Activated CD4-positive, alpha-beta memory T cell treated with anti-CD3 and anti-CD28 coated beads, Interleukin-2, amount 10 ng/mL, durations not matched to agents 7 days and 5 days (primary cell): Measurements from ENCODE around the gene ZDHHC11. TPM values are rescaled to one million over a fixed set of nuclear protein-coding genes. Genes with fewer than 3 reads are reported as not detected.
A peak's percentile ranks its signal among the peaks of the same experiment; 100 is the strongest.
"Not testable (repeated sequence)": the region's sequence is repeated elsewhere in the genome, so short reads cannot be mapped to it uniquely, and the experiment has no call there.

Experiments
- CTCF ChIA-PET: fragments of 350-600 bp; sonication (Branson Sonifier 250); formaldehyde crosslinking; loops from one replicate; lab custom pipeline; 2021; ENCODE audit warnings: antibody characterized with exemption, inconsistent platforms; lab: Charles Lee
- POLR2A ChIA-PET: fragments of 350-600 bp; sonication (Branson Sonifier 250); formaldehyde crosslinking; loops from one replicate; lab custom pipeline; 2021; ENCODE audit warnings: antibody characterized with exemption; lab: Charles Lee
- DNase-seq: peaks from one replicate; pipeline ENCODE4 v3.0.0-alpha.2; 2020
- H3K27ac Mint-ChIP-seq: one replicate; pipeline ENCODE4 v1.8.0; 2021; ENCODE audit warnings: mild to moderate bottlenecking, mixed read lengths
- H3K27me3 Mint-ChIP-seq: one replicate; pipeline ENCODE4 v1.8.0; 2021; ENCODE audit warnings: mixed read lengths
- H3K36me3 Mint-ChIP-seq: one replicate; pipeline ENCODE4 v1.8.0; 2021; ENCODE audit warnings: low read depth, mixed read lengths
- H3K4me1 Mint-ChIP-seq: one replicate; pipeline ENCODE4 v1.8.0; 2021; ENCODE audit warnings: mixed read lengths
- H3K4me3 Mint-ChIP-seq: one replicate; pipeline ENCODE4 v1.8.0; 2021; ENCODE audit warnings: mild to moderate bottlenecking, mixed read lengths
- H3K9me3 Mint-ChIP-seq: one replicate; pipeline ENCODE4 v1.8.0; 2021; ENCODE audit warnings: mixed read lengths
- total RNA-seq, 2 experiments: library from RNA; stranded (reverse); gene quantifications; one replicate each; pipeline ENCODE4 v1.2.3, GENCODE V29; 2021

The ZDHHC11 gene
- total RNA-seq, 2 experiments from 2014 or later: 5.8 to 6.6 TPM

GRCh38 chr5:851553-851952, 767 bp upstream of the ZDHHC11 start:
- Mint-ChIP-seq H3K27ac (no peak overlapping the region), H3K4me3 (no peak overlapping the region), H3K9me3 (no peaks in the 10 kb centered on the region), H3K36me3 (no peaks in the 10 kb centered on the region), H3K4me1 (peaks cover 3% of the 10 kb centered on the region), H3K27me3 (no peaks in the 10 kb centered on the region)
- POLR2A ChIA-PET: no interaction called here
- CTCF ChIA-PET: no interaction called here
- no peak for DNase-seq

- Mint-ChIP-seq H3K9me3 (no peaks in the 10 kb centered on the region), H3K27me3 (no peaks in the 10 kb centered on the region), H3K4me3 (no peak overlapping the region), H3K27ac (no peak overlapping the region), H3K36me3 (no peaks in the 10 kb centered on the region), H3K4me1 (peaks cover 4% of the 10 kb centered on the region)
- ChIA-PET POLR2A (no interaction called here), CTCF (no interaction called here)
- no peak for DNase-seq
Observed at GRCh38 chr5:851076-851475, 290 bp upstream of the ZDHHC11 start.

GRCh38 chr5:849651-850301, 1.0 kb downstream of the ZDHHC11 start:
- H3K27ac Mint-ChIP-seq: no peak overlapping the region
- ChIA-PET CTCF (no interaction called here), POLR2A (no interaction called here)
- no peak for DNase-seq
- no peaks in the 10 kb centered on the region for H3K27me3 Mint-ChIP-seq
- H3K9me3 Mint-ChIP-seq: no peaks in the 10 kb centered on the region
- H3K36me3 Mint-ChIP-seq: no peaks in the 10 kb centered on the region
- no peak overlapping the region for H3K4me3 Mint-ChIP-seq
- peaks cover 4% of the 10 kb centered on the region for H3K4me1 Mint-ChIP-seq

- Mint-ChIP-seq H3K36me3 (no peaks in the 10 kb centered on the region), H3K27me3 (no peaks in the 10 kb centered on the region), H3K27ac (no peak overlapping the region), H3K9me3 (no peaks in the 10 kb centered on the region), H3K4me3 (no peak overlapping the region), H3K4me1 (peaks cover 4% of the 10 kb centered on the region)
- ChIA-PET CTCF (no interaction called here), POLR2A (no interaction called here)
- DNase-seq: no peak
Observed at GRCh38 chr5:848671-849111, 2.1 kb downstream of the ZDHHC11 start.

- H3K4me1 Mint-ChIP-seq, H3K36me3 Mint-ChIP-seq, CTCF ChIA-PET, DNase-seq, H3K9me3 Mint-ChIP-seq, POLR2A ChIA-PET, H3K27ac Mint-ChIP-seq, H3K27me3 Mint-ChIP-seq, H3K4me3 Mint-ChIP-seq: not testable (repeated sequence)
Observed at GRCh38 chr5:847736-848135, 3.0 kb downstream of the ZDHHC11 start.

- H3K4me3 Mint-ChIP-seq, H3K4me1 Mint-ChIP-seq, POLR2A ChIA-PET, H3K36me3 Mint-ChIP-seq, DNase-seq, H3K9me3 Mint-ChIP-seq, H3K27me3 Mint-ChIP-seq, CTCF ChIA-PET, H3K27ac Mint-ChIP-seq: not testable (repeated sequence)
Observed at GRCh38 chr5:847212-847611, 3.6 kb downstream of the ZDHHC11 start.

- POLR2A ChIA-PET, H3K4me1 Mint-ChIP-seq, H3K36me3 Mint-ChIP-seq, H3K4me3 Mint-ChIP-seq, H3K27me3 Mint-ChIP-seq, H3K27ac Mint-ChIP-seq, H3K9me3 Mint-ChIP-seq, CTCF ChIA-PET: not testable (repeated sequence)
- peak; percentile 34 for DNase-seq
Observed at GRCh38 chr5:846602-847091, 4.1 kb downstream of the ZDHHC11 start.

GRCh38 chr5:845676-846601, 4.8 kb downstream of the ZDHHC11 start:
- H3K36me3 Mint-ChIP-seq, DNase-seq, H3K27ac Mint-ChIP-seq, H3K27me3 Mint-ChIP-seq, H3K4me1 Mint-ChIP-seq, H3K4me3 Mint-ChIP-seq, CTCF ChIA-PET, POLR2A ChIA-PET, H3K9me3 Mint-ChIP-seq: not testable (repeated sequence)

GRCh38 chr5:845031-845675, 5.6 kb downstream of the ZDHHC11 start:
- H3K27me3 Mint-ChIP-seq, POLR2A ChIA-PET, H3K27ac Mint-ChIP-seq: not testable (repeated sequence)

GRCh38 chr5:844426-844825, 6.4 kb downstream of the ZDHHC11 start:
- H3K27ac Mint-ChIP-seq, H3K27me3 Mint-ChIP-seq, POLR2A ChIA-PET, H3K4me3 Mint-ChIP-seq, H3K9me3 Mint-ChIP-seq, CTCF ChIA-PET, H3K4me1 Mint-ChIP-seq, H3K36me3 Mint-ChIP-seq, DNase-seq: not testable (repeated sequence)

More at GRCh38 chr5:845031-845675, 5.6 kb downstream of the ZDHHC11 start:
- H3K4me3 Mint-ChIP-seq, DNase-seq, H3K36me3 Mint-ChIP-seq, H3K4me1 Mint-ChIP-seq, CTCF ChIA-PET, H3K9me3 Mint-ChIP-seq: not testable (repeated sequence)

GRCh38 chr5:843926-844325, 6.9 kb downstream of the ZDHHC11 start:
- H3K36me3 Mint-ChIP-seq, DNase-seq, H3K27me3 Mint-ChIP-seq, POLR2A ChIA-PET, CTCF ChIA-PET, H3K4me1 Mint-ChIP-seq, H3K9me3 Mint-ChIP-seq, H3K4me3 Mint-ChIP-seq, H3K27ac Mint-ChIP-seq: not testable (repeated sequence)

- DNase-seq, H3K9me3 Mint-ChIP-seq, H3K36me3 Mint-ChIP-seq, H3K4me3 Mint-ChIP-seq, CTCF ChIA-PET, H3K27me3 Mint-ChIP-seq, H3K27ac Mint-ChIP-seq, POLR2A ChIA-PET, H3K4me1 Mint-ChIP-seq: not testable (repeated sequence)
Observed at GRCh38 chr5:843371-843770, 7.4 kb downstream of the ZDHHC11 start.
